Islet of Langerhans (tissue), 1 donor: Measurements from ENCODE around the gene ZNG1A.
"Not testable (repeated sequence)": the region's sequence is repeated elsewhere in the genome, so short reads cannot be mapped to it uniquely, and the experiment has no call there.

ENCODE experiments used
- FAIRE-seq: peaks from one replicate; lab custom pipeline; 2011; peaks lifted over from hg19 to GRCh38; lab: Jason Lieb, UNC

ZNG1A gene

DNA sequence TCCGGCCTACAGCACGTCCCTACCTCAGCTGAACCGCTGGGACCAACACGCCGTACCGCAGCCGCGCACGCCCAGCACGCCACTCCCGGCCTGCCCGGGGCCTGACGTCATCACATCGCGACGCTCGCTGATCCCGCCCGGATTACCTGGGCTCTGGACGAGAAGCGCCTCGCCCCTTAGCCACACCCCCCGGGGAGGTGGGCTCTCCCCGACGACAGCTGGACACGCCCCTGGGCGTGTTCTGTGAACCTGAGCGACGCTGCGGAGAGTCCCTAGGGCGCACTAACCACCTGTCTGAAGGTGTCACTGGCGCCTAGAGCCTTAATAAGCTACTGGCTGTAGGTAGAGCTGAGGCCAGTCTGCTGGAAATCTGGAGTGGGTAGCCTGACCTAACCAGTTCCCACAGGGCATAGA is at the start of gene ZNG1A:
Gene ZNG1A, minus strand, starts transcription at position 87 of the 414 bp plus-strand sequence. CDS start 87 bp downstream, outside the sequence.
- not testable (repeated sequence) for FAIRE-seq

GRCh38 chr9:227860-228259 is 49.0 kb upstream of the ZNG1A start:
- FAIRE-seq: no peak

DNA sequence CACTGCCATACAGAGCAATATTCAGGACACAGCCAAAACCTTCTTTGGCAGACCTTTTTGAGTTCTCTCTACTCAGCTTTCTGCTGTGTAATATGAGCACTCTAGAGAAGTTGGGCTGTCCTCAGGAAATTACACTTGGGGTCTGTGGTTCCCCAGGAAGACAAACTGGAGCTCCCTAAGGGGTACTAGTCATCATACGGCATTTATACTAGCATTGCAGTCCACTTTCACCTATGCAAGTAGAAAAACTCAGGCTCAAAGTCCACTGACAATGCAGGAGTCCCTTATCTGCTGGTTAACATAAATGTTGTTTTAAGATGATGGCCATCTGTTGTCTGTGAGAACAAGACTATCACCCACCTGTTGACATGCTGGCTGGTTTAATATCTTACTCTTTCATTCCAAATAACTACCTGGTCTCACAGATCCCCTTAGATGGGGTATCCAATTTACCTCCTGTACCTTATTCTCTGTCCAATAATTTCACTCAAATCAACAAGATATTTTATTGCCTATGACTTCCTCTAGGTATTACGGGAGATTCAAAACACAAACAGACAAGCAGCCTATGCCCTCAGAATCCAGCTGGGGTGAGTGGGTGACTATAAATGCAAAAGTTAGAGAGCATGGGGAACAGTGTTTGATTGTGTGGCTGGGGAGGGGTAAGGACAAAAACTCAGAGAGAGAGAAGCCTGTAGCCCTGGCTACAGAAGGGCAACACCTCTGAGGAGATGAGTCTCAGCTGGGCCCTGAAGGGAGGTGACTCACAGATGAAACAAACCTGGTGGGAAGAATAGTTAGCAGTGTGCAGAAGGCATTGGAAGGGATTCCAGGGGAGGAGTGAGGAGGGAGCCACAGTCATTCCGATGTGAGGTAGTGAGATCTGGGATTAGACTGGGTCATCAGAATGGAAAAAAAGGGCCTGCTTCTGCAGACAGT is 46.0 kb upstream of the ZNG1A start:
- FAIRE-seq: no peak

DNA sequence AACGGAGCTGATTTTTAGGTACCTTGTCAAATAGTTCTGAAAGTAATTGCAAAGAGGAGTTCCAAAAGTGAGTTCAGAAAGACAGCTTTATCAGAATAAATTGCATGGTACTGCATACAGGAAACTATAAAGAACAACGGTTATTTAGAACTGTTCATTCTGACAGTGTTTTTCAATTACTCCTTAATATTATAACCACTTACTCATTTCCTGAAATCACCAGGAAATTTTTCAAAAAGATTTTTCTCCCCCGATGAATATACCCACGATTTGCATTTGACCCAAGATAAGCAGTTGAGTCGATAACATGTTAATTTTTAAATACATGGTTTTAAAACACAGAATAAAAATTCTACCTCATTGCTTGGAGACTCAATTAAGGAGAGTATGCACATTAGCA is 45.2 kb upstream of the ZNG1A start:
- no peak for FAIRE-seq

DNA sequence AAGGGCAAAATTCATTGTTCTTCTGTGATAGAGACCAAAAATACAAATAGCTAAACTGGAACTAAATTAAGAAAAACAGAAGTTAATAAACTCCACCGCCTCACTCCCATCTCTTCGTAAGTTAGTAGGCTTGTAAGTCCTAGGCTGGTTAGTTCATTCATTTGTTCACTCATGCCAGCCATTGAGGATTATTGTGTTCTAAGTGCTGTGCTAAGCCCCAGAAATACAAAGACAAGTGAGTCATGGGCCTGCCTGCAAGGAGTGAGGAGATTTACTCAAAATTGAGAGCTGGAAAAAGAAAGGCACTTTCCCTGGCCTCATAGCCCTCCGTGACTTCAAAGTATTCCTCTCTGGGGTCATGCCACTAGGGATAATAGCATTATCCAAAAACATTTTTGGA is 44.3 kb upstream of the ZNG1A start:
- FAIRE-seq: no peak

GRCh38 chr9:221989-222776 is 43.3 kb upstream of the ZNG1A start:
- no peak for FAIRE-seq

DNA sequence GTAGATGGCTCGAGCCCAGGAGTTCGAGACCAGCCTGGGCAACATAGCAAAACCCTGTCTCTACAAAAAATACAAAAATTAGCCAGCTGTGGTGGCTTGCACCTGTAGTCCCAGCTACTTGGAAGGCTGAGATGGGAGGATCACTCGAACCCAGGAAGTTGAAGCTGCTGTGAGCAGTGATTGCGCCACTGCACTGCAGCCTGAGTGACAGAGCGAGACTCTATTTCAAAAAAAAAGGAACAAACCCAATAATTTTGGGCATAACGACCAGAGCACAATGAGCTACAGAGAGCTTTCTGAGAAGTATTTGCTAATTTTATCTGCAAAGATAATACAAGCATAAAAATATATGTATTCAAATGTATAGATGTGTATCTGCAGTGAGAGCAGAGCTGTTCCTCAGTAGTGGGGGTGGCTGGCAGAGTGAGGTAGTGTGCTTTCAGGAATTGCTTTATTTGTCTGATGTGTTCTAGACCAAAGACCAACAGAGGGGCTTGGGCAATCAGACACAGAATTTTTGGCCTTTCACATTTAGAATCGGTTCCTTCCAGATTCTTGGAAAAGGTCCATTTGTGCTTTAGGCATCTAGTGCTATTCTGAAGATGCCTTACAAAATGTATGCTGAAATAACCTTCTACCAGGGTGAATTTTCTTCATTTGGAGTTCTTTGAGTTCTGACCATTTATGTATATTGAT is 41.0 kb upstream of the ZNG1A start:
- no peak for FAIRE-seq

- not testable (repeated sequence) for FAIRE-seq
Observed at GRCh38 chr9:219036-219435, 40.2 kb upstream of the ZNG1A start.

- no peak for FAIRE-seq
Observed at GRCh38 chr9:217950-218349, 39.1 kb upstream of the ZNG1A start.

DNA sequence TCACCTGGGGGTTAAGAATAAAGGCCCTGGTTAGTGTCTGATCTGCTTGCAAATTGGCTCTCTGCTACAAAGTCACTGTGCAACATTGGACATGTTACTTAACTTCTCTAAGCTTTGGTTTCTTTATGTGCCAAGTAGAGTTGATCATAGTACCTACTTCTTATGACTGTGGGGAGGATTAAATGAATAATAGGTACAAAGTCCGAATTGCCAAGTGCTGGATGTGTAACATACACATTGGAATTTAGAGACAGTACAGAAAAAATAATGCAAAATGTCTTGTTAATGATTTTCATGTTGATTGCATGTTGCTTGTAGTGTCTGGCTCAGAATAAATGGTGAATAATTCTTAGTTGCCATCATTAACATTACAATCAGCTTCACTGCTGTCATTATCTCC is 38.0 kb upstream of the ZNG1A start:
- no peak for FAIRE-seq

DNA sequence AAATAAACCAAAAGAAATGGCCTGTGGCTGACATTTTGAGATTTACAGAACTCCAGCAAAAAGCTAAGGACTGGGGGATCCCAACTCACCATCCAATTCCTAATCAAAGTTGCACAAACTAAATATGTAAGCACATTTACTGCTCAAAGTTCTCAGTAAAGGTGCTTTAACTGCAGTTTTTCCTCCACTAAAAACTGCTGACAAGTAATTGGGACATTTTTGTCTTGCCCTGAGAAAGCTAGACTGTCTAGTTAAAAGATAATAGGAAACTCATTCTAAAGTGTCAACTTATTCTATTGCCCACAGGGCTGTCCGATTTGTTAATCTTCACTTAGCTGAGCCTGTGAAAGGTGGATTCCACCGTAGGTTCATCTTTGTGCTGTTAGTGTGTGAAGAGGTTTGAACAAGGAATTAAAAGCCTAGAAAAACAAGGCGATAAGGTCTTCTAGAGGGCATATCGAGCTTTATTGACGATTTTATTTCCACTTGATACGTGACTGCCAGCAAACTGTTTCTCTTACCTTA is 36.8 kb upstream of the ZNG1A start:
- no peak for FAIRE-seq

DNA sequence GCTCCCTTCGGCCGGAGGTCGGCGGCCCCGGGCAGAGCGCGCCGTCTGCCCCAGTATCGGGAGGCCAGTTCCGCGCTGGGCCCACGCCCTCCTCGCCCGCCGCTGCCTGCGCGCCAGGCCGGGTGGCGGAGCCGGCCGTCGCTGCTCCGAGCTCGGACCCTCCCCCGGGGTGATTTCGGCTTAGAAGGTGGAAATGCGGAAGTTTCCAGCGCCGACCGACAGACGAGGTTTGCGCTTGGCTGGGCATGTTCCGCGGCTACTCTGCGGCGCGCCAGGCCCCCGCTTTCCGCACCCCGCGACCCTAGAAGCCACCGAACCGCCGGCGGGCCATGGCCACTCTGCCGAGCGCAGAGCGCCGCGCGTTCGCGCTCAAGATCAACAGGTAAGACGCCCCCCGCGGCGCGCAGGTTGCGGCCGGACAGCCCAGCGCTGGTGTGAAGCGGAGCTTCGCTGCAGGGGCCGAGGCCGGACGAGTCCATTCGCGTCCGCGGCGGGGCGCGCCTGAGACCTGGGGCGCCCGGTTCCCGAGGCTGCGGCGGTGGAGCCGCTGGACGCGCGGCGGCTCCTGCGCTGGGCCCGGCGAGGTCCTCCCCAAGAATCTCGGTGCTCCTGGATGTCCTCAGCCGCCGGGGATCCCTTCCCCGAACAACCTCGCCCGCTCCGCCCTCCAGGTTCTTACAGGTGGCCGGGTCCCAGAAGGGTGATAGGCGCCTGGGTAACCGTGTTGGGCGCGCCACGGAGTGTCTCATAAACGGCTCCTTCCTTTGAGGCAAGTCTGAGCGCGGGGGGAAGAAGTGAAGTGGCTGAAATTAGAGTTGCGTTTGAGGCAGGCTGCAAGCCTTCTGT is 36.0 kb upstream of the ZNG1A start, which contains the start of gene DOCK8:
Gene DOCK8, plus strand, starts transcription at position 218 of the 846 bp plus-strand sequence. Its CDS starts 112 bp downstream, at position 330.
- FAIRE-seq: no peak

- no peak for FAIRE-seq
Observed at GRCh38 chr9:214351-214647, 35.4 kb upstream of the ZNG1A start.

DNA sequence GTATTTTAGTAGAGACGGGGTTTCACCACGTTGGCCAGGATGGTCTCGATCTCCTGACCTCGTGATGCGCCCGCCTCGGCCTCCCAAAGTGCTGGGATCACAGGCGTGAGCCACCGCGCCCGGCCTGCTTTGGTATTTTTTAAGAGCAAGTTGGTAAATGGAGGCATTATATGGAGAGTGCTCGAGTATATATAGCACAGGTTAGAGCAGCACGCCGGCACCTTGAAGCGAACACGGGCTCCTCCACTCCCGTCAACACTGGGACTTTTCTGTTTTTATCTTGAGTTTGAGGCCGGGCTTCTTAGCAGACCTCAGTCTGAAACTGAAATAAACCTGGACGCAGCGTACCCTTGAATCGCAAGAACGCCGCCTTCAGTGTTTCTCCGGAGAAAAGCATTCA is 35.0 kb upstream of the ZNG1A start:
- not testable (repeated sequence) for FAIRE-seq

DNA sequence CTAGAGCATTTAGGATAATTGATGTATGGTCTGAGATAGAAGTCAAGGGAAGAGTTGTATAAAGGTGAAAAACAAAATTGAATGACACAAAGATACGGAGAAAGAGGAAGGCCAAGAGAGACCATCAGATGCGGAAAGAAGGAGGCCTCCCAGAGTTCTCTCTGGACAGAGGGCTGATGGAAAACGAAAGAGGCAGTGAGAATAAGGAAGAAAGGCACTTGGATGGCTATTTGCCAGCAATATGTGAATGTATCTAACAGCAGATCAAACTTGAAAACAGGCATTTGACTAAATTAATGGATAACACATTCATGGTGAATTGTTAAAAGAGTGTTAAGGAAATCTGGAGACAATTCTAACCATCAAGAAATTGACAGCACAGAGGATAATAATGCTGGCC is 33.4 kb upstream of the ZNG1A start:
- FAIRE-seq: no peak

GRCh38 chr9:211557-211956 is 32.7 kb upstream of the ZNG1A start:
- FAIRE-seq: no peak

- FAIRE-seq: no peak
Observed at GRCh38 chr9:211036-211435, 32.2 kb upstream of the ZNG1A start.

DNA sequence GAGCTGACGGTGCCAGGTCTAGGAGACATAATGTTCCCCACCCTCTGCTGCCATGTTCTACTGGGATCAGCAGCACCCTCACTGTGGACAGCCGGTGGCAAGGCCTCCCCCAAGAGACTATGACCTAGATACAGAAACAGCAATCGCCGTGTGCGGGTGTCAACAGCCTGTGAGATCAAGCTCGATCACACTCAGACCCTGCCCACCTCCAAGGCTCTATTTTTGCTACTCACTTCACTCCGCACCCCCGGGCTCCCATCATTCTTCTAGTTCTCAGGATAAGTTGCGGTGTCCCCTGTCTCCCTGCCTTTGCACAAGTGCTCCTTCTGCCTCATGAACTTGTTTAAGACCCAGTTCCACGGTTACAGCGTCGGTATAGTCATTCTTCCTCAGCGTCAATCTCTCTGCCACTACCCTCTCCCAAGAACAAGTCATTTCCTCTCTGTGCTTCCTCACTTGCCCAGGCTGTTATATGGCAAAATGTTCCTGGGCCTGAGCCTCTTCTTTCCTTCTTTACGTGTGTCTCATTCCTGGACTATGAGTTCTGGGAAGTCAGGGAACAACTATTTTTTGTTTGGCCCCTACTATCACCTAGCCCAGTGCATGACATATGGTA is 30.4 kb upstream of the ZNG1A start:
- no peak for FAIRE-seq

DNA sequence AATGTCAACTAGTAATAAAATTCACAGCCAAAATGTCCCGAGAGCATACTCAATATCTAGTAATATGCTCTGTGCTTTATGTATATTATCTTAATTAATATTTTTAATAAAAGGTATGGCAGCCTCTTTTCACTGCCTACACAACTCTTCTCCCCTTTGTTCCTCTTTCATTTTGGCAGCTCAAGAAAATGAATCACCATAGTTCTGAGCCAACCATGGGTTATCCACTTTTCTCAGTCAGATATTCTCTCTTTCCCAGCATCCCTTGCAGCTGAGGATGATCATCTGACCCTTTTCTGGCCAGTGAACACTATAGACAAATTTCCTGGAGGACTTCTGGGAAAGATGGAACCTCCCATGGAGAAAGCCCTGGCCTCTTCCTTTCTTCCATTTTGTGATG is 27.6 kb upstream of the ZNG1A start:
- FAIRE-seq: no peak

DNA sequence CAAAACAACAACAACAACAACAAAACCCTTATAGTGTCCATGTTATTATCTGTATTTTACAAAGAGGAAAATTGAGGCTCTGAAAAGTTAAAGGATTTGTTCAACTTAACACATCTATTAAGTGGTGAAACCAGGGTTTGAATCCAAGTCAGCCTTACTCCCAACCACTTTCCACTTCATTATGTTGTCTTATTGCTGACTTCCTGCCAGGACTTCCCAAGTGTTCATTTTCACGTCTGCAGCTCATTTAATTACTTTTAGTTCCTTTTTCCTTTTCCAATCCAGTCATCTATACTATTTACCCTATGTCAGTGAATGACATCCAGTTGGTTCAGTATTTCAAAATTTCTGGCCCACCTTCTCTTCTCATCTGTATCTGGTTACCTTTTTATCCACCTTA is 20.7 kb upstream of the ZNG1A start:
- FAIRE-seq: not testable (repeated sequence)
